Left lung (tissue), 10 donors: ENCODE measurements around the gene CBFA2T2. TPM values are rescaled to one million over a fixed set of nuclear protein-coding genes. Genes with fewer than 3 reads are reported as not detected.
"Not testable (repeated sequence)": the region's sequence is repeated elsewhere in the genome, so short reads cannot be mapped to it uniquely, and the experiment has no call there.

Experiments used
- ATAC-seq: fragments of 200-7000 bp; cut with Tn5 transposase; one replicate; pipeline ENCODE4 v1.9.1; 2020; ENCODE audit warnings: moderate library complexity
- DNase-seq, 4 donors: peaks; one replicate each; pipeline ENCODE4 v3.0.0-alpha.2; 2013 to 2020
- H3K27ac ChIP-seq, 2 donors: fragments of 200-600 bp; sonication (generic) in 1 of 2; one replicate each; pipeline versions ENCODE4 v1.5.0 to v1.8.0; 2020 to 2021
- H3K27me3 ChIP-seq, 2 donors: fragments of 200-600 bp; sonication (generic) in 1 of 2; one replicate each; pipeline versions ENCODE4 v1.5.0 to v1.8.0; 2020 to 2021
- H3K36me3 ChIP-seq, 2 donors: fragments of 200-600 bp; sonication (generic) in 1 of 2; one replicate each; pipeline versions ENCODE4 v1.5.0 to v1.8.0; 2020 to 2021
- H3K4me1 ChIP-seq, 2 donors: fragments of 200-600 bp; one replicate each; pipeline ENCODE4 v1.8.0; 2021
- H3K4me3 ChIP-seq, 2 donors: fragments of 200-600 bp; sonication (generic) in 1 of 2; one replicate each; pipeline versions ENCODE4 v1.5.0 to v1.8.0; 2020 to 2021; ENCODE audit warnings: mild to moderate bottlenecking in 1 of 2
- H3K9me3 ChIP-seq, 2 donors: fragments of 200-600 bp; sonication (generic) in 1 of 2; one replicate each; pipeline versions ENCODE4 v1.5.0 to v1.8.0; 2020 to 2021
- intact Hi-C, 2 donors: fragments of 100-400 bp; cut with DNase I; formaldehyde crosslinking; loops; one replicate each; pipeline versions ENCODE4 v1.11.2 to v1.14.2; 2022
- polyA plus RNA-seq, 6 donors: library from polyadenylated mRNA; unstranded; fragments of 120-200 nt; gene quantifications; one replicate each; pipeline ENCODE4 v1.2.1, GENCODE V29; 2013; ENCODE audit not compliant: insufficient read length in 6 of 6
- total RNA-seq, 2 donors: library from RNA; stranded (reverse); fragmentation: NEBNext Ultra II Directional; extraction: Animal tissue kit (Norgen Biotek cat#: 25700); gene quantifications; one replicate each; pipeline ENCODE4 v1.2.1, GENCODE V29; 2021
- TF ChIP-seq, protein P1 (sequence below), 2 donors: fragments of 200-600 bp; sonication (generic) in 1 of 2; IDR thresholded peaks; one replicate each; pipeline versions ENCODE4 v1.5.0 to v1.8.0; 2021; ENCODE audit warnings: antibody characterized with exemption in 2 of 2
- donor health status: DM: no; HTN: yes; CAD: no.
- donor health status: DM: no; HTN: no; CAD: no.

CBFA2T2 gene
- total and polyA plus RNA-seq, 8 donors, result 11.9 to 54.4 (median 43.8) TPM

DNA sequence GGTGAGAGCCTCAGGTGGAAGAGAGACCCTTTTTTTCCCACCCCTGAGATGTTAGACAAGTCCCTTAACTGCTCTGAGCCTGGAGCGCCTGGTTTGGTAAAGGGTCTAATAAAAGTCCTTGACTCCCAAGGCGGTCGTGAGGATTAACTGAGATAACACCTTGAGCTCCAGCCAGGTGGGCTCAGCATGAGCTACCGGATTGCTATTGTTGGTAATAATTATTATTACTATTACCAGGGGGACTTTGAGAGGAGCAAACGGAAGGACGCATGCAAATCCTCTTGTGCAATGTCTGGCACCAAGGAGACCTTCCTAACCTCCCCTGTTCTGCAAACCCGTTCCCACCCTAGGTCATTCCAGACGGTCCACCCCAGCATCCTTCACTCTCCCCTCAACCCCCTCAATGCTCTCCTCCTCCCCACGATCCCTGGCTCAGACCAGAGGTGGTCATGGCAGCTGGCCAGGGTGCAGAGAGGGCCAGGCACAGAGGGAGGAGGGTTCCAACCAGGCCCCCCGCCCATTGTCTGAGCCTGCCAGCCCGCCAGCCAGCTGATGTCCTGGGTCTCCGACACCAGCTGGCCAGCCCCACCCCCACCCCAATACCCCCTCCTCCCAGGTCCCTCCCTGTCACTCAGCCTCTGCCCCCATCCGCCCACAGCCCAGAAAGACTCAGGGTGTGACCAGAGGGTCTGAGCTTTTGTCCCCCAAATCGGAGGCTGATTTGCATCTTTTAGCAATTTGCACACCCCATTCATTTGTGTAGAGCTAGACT is 14.3 kb upstream of the CBFA2T2 start:
- H3K4me3 ChIP-seq, result no peak overlapping the region
- no peak for DNase-seq
- no peaks in the 10 kb centered on the region for H3K36me3 ChIP-seq
- H3K9me3 ChIP-seq, result no peaks in the 10 kb centered on the region
- intact Hi-C loops, result no loop called here
- ATAC-seq, result no peak
- H3K4me1 ChIP-seq, result no peaks in the 10 kb centered on the region
- H3K27ac ChIP-seq, result no peak overlapping the region
- TF ChIP-seq, protein P1, sequence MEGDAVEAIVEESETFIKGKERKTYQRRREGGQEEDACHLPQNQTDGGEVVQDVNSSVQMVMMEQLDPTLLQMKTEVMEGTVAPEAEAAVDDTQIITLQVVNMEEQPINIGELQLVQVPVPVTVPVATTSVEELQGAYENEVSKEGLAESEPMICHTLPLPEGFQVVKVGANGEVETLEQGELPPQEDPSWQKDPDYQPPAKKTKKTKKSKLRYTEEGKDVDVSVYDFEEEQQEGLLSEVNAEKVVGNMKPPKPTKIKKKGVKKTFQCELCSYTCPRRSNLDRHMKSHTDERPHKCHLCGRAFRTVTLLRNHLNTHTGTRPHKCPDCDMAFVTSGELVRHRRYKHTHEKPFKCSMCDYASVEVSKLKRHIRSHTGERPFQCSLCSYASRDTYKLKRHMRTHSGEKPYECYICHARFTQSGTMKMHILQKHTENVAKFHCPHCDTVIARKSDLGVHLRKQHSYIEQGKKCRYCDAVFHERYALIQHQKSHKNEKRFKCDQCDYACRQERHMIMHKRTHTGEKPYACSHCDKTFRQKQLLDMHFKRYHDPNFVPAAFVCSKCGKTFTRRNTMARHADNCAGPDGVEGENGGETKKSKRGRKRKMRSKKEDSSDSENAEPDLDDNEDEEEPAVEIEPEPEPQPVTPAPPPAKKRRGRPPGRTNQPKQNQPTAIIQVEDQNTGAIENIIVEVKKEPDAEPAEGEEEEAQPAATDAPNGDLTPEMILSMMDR (IDR thresholded peaks at IDR 0.05), result no peak
- peaks cover 0 to 9% of the 10 kb centered on the region in 2 donors for H3K27me3 ChIP-seq

DNA sequence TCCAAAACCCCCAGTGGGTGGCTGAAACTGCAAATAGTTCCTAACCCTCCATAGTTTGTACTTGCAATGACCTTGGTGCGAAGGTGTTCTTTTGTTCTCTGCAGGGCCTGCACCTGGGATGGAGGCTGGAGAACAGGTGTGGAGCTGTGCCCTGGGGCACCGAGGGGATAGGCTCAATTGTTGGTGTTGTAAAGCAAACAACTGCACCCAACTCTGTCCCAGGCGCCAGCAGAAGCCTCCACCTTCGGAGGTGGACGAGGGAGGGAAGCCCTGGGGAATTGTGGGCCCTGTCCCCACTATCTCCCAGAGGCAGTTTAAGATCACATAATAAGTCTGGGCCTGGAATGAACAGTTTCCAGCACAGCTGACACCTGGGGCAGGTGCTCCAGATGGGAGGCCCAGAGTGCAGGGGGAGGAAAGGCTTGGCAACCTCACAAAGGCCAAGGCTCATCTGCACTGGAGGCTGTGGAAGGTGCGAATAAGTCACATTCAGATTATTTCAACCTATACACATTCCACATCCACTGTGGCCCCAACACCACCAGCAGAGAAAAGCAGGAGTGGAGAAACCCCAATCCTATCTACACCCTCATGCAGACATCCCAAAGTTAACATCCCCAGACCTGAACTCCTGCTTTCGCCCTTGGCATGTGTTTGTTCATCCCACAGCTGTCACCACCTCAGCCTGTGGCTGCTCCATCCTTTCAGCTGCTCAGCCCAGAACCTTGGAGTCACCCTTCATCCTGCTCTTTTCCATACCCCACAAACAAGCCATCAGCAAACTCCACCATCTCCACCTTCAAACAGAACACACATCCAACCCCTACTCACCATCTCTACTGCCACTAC is 12.3 kb upstream of the CBFA2T2 start:
- intact Hi-C loops, result no loop called here
- peaks cover 0 to 9% of the 10 kb centered on the region in 2 donors for H3K27me3 ChIP-seq
- no peaks in the 10 kb centered on the region for H3K36me3 ChIP-seq
- H3K9me3 ChIP-seq, result no peaks in the 10 kb centered on the region
- no peak overlapping the region for H3K27ac ChIP-seq
- no peak for DNase-seq
- no peaks in the 10 kb centered on the region for H3K4me1 ChIP-seq
- ATAC-seq, result no peak
- no peak overlapping the region for H3K4me3 ChIP-seq
- TF ChIP-seq, protein P1 (IDR thresholded peaks at IDR 0.05), result no peak

DNA sequence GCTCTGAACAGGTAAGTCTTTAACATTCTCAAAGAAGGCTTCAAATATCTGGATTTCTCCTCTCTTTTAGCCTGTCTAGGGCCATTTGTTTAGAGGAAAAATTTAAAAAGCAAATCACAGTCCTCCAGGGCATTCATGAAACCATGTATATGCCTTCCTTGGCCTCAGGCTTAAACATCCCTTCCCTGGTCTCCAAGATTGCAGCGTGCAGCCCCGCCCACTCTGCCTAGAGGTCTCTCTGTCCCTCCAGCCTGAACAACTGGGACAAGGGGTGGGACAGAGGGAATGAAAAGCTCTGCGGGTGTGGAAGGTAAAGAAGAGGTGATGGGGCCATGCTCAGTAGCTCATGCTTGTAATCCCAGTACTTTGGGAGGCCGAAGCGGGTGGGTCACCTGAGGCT is 9.8 kb upstream of the CBFA2T2 start:
- no peak for ATAC-seq
- Histone ChIP-seq H3K9me3 (no peaks in the 10 kb centered on the region), H3K4me3 (no peak overlapping the region), H3K4me1 (no peaks in the 10 kb centered on the region), H3K27ac (no peak overlapping the region), H3K27me3 (peaks cover 0 to 5% of the 10 kb centered on the region in 2 donors), H3K36me3 (no peaks in the 10 kb centered on the region)
- intact Hi-C loops, result no loop called here
- DNase-seq, result no peak
- TF ChIP-seq, protein P1 (IDR thresholded peaks at IDR 0.05), result no peak

DNA sequence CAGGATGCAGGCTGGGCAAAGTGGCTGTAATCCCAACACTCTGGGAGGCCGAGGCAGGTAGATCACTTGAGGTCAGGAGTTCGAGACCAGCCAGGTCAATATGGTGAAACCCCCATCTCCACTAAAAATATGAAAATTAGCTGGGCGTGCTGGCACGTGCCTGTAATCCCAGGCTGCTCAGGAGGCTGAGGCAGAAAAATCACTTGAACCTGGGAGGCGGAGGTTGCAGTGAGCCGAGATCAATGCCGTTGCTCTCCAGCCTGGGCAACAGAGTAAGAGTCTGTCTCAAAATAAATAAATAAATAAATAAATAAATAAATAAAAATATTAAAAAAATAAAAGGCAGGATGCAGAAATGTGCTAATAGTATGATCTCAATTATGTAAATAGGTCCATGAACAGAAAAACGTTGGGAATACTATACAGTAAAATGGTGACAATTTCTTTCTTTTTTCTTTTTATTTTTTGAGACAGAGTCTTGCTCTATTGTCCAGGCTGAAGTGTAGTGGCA is 8.4 kb upstream of the CBFA2T2 start:
- no peak for DNase-seq
- no peaks in the 10 kb centered on the region for H3K27me3 ChIP-seq
- no peaks in the 10 kb centered on the region for H3K4me1 ChIP-seq
- no peaks in the 10 kb centered on the region for H3K9me3 ChIP-seq
- no peak overlapping the region for H3K4me3 ChIP-seq
- no peak for ATAC-seq
- TF ChIP-seq, protein P1 (IDR thresholded peaks at IDR 0.05), result no peak
- intact Hi-C loops, result no loop called here
- H3K27ac ChIP-seq, result no peak overlapping the region
- no peaks in the 10 kb centered on the region for H3K36me3 ChIP-seq

DNA sequence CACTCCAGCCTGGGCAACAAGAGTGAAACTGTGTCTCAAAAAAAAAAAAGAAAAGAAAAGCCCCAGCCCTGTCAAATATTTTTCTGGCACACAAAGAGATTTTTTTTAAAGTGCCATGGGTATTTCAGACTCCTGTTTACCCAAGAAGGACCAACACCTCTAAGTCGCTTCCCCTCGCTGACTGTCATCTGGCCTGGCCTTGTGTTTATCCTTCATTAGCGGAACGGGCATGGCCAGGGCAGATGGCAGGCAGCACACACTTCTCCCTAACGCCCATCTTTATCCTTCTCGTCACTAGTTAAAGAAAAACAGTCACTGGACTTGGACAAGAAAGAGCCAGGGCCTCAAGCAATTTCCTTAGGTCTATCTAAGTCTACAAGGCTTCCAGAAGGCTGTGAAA is 7.3 kb upstream of the CBFA2T2 start:
- Histone ChIP-seq H3K9me3 (no peaks in the 10 kb centered on the region), H3K4me1 (no peaks in the 10 kb centered on the region), H3K4me3 (no peak overlapping the region), H3K27me3 (no peaks in the 10 kb centered on the region), H3K36me3 (no peaks in the 10 kb centered on the region), H3K27ac (no peak overlapping the region)
- no peak for ATAC-seq
- TF ChIP-seq, protein P1 (IDR thresholded peaks at IDR 0.05), result no peak
- intact Hi-C loops, result no loop called here
- no peak for DNase-seq

DNA sequence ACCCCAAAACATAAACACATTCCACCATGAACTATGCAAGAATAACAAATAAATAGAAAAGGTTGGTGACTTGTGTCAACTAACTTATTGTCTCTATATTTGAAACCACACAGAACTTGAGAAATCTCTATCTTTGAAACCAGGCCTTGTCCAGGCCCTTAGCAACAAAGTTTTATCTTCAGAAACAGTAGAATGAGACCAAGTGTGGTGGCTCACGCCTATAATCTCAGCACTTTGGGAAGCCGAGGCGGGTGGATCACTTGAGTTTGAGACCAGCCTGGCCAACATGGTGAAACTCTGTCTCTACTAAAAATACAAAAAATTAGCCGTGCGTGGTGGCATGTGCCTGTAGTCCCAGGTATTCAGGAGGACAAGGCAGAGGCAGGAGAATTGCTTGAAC is 6.7 kb upstream of the CBFA2T2 start:
- H3K9me3 ChIP-seq, H3K27me3 ChIP-seq, H3K4me1 ChIP-seq, DNase-seq, H3K36me3 ChIP-seq, H3K27ac ChIP-seq, intact Hi-C loops, ATAC-seq, H3K4me3 ChIP-seq: not testable (repeated sequence)
